Liver (tissue), 3 donors: ENCODE data around the gene CCR7.

Source experiments
- CTCF ChIP-seq: fragments of 150-350 bp; IDR thresholded peaks from 2 replicates; pipeline ENCODE4 v1.5.1; 2017; ENCODE audit warnings: improper control_type of control experiment, low read depth, low read length; ENCODE audit not compliant: missing input control
- EGR1 ChIP-seq, 2 donors: IDR thresholded peaks; 2 replicates each; pipeline ENCODE4 v1.6.1; 2016 to 2018; ENCODE audit warnings: antibody characterized with exemption in 2 of 2, low read depth in 2 of 2
- GABPA ChIP-seq, 2 donors: IDR thresholded peaks in 1 of 2; conservative IDR thresholded peaks in 1 of 2; 2 replicates each; pipeline ENCODE4 v1.6.1; 2016; ENCODE audit warnings: antibody characterized with exemption in 2 of 2, mild to moderate bottlenecking in 1 of 2, moderate library complexity in 1 of 2
- HNF4A ChIP-seq, 2 donors: conservative IDR thresholded peaks; 2 replicates each; pipeline ENCODE4 v1.6.1; 2016; ENCODE audit warnings: antibody characterized with exemption in 2 of 2, mild to moderate bottlenecking in 2 of 2
- JUND ChIP-seq, 2 donors: IDR thresholded peaks; 2 replicates each; pipeline ENCODE4 v1.6.1; 2016; ENCODE audit warnings: antibody characterized with exemption in 2 of 2
- MAX ChIP-seq: IDR thresholded peaks from 2 replicates; pipeline ENCODE4 v1.6.1; 2016; ENCODE audit warnings: antibody characterized with exemption
- SP1 ChIP-seq: IDR thresholded peaks from 2 replicates; pipeline ENCODE4 v1.6.1; 2018; ENCODE audit warnings: antibody characterized with exemption, mild to moderate bottlenecking
- TAF1 ChIP-seq: conservative IDR thresholded peaks from 2 replicates; pipeline ENCODE4 v1.6.1; 2016; ENCODE audit warnings: antibody characterized with exemption, mild to moderate bottlenecking
- YY1 ChIP-seq: IDR thresholded peaks from 2 replicates; pipeline ENCODE4 v1.6.1; 2016; ENCODE audit warnings: antibody characterized with exemption, mild to moderate bottlenecking
- TF ChIP-seq, protein P1 (sequence below): IDR thresholded peaks from 2 replicates; pipeline ENCODE4 v1.6.1; 2016; ENCODE audit warnings: antibody characterized with exemption
- TF ChIP-seq, protein P2 (sequence below): IDR thresholded peaks from 2 replicates; pipeline ENCODE4 v1.6.1; 2016; ENCODE audit warnings: antibody characterized with exemption, mild to moderate bottlenecking
- donor health status: healthy.
- donor health status: healthy.

DNA sequence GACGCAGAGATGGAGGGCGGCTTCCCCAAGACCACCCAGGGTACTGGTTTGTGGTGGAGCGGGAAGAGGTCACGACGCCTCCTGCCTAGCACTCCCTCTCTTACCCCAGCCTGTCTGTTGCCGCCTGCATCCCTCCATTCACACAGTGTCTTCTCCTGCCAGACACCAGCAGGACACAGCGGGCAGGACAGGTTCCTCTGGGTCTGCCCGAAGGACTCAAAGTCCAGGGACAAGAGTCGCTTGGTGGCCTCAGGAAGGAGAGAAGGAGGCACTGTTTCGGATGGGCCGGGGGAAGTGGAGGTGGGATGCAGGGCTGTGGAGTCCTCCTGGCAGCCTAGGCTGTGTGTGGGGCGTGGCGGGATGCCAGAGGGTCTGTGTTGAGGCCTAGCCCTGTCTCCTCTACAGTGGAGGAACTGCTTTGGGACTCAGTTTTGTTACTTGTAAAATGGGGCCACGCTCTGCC lies 44.2 kb downstream of the CCR7 start:
- TF ChIP-seq CTCF (no peak), MAX (no peak), HNF4A (conservative IDR thresholded peaks at IDR 0.05) (no peak), TAF1 (no peak), GABPA (IDR thresholded peaks at IDR 0.05 in 1 of 2, conservative IDR thresholded peaks at IDR 0.05 in 1 of 2) (no peak), JUND (IDR thresholded peaks at IDR 0.05) (no peak), SP1 (no peak), EGR1 (IDR thresholded peaks at IDR 0.05; ENCODE audit: low read depth in 2 of 2) (no peak), YY1 (no peak)
- TF ChIP-seq, protein P1, sequence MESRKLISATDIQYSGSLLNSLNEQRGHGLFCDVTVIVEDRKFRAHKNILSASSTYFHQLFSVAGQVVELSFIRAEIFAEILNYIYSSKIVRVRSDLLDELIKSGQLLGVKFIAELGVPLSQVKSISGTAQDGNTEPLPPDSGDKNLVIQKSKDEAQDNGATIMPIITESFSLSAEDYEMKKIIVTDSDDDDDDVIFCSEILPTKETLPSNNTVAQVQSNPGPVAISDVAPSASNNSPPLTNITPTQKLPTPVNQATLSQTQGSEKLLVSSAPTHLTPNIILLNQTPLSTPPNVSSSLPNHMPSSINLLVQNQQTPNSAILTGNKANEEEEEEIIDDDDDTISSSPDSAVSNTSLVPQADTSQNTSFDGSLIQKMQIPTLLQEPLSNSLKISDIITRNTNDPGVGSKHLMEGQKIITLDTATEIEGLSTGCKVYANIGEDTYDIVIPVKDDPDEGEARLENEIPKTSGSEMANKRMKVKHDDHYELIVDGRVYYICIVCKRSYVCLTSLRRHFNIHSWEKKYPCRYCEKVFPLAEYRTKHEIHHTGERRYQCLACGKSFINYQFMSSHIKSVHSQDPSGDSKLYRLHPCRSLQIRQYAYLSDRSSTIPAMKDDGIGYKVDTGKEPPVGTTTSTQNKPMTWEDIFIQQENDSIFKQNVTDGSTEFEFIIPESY: no peak
- TF ChIP-seq, protein P2, sequence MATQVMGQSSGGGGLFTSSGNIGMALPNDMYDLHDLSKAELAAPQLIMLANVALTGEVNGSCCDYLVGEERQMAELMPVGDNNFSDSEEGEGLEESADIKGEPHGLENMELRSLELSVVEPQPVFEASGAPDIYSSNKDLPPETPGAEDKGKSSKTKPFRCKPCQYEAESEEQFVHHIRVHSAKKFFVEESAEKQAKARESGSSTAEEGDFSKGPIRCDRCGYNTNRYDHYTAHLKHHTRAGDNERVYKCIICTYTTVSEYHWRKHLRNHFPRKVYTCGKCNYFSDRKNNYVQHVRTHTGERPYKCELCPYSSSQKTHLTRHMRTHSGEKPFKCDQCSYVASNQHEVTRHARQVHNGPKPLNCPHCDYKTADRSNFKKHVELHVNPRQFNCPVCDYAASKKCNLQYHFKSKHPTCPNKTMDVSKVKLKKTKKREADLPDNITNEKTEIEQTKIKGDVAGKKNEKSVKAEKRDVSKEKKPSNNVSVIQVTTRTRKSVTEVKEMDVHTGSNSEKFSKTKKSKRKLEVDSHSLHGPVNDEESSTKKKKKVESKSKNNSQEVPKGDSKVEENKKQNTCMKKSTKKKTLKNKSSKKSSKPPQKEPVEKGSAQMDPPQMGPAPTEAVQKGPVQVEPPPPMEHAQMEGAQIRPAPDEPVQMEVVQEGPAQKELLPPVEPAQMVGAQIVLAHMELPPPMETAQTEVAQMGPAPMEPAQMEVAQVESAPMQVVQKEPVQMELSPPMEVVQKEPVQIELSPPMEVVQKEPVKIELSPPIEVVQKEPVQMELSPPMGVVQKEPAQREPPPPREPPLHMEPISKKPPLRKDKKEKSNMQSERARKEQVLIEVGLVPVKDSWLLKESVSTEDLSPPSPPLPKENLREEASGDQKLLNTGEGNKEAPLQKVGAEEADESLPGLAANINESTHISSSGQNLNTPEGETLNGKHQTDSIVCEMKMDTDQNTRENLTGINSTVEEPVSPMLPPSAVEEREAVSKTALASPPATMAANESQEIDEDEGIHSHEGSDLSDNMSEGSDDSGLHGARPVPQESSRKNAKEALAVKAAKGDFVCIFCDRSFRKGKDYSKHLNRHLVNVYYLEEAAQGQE: no peak
